GM21576 (cell line): Measurements from ENCODE around the gene NOS3.
"Not testable (repeated sequence)": the region's sequence is repeated elsewhere in the genome, so short reads cannot be mapped to it uniquely, and the experiment has no call there.

ENCODE experiments used
- ATAC-seq: cut with Tn5 transposase; IDR thresholded peaks from one replicate; pipeline ENCODE4 v1.9.1; 2021; ENCODE audit warnings: mild to moderate bottlenecking, moderate library complexity; ENCODE audit not compliant: unreplicated experiment

The NOS3 gene

GRCh38 chr7:150997817-150998216, 7.0 kb downstream of the NOS3 start:
- ATAC-seq = no peak

- ATAC-seq = no peak
These were observed 7.5 kb downstream of the NOS3 start for GRCh38 chr7:150998341-150998740.

GRCh38 chr7:150999001-150999400, 8.2 kb downstream of the NOS3 start:
- no peak for ATAC-seq

- no peak for ATAC-seq
These were observed 8.8 kb downstream of the NOS3 start for GRCh38 chr7:150999497-151000230.

- no peak for ATAC-seq
These were observed 10.2 kb downstream of the NOS3 start for GRCh38 chr7:151000897-151001495.

GRCh38 chr7:151001546-151001945, 10.7 kb downstream of the NOS3 start:
- no peak for ATAC-seq

GRCh38 chr7:151003572-151003971, 12.8 kb downstream of the NOS3 start:
- no peak for ATAC-seq

- ATAC-seq = no peak
These were observed 14.7 kb downstream of the NOS3 start for GRCh38 chr7:151005566-151005965.

- ATAC-seq = no peak
These were observed 15.9 kb downstream of the NOS3 start for GRCh38 chr7:151006590-151007300.

GRCh38 chr7:151007469-151007898, 16.7 kb downstream of the NOS3 start:
- ATAC-seq = no peak

- ATAC-seq = no peak
These were observed 17.3 kb downstream of the NOS3 start for GRCh38 chr7:151008143-151008510.

- ATAC-seq = no peak
These were observed 17.9 kb downstream of the NOS3 start for GRCh38 chr7:151008511-151009323.

- no peak for ATAC-seq
These were observed 18.7 kb downstream of the NOS3 start for GRCh38 chr7:151009327-151010036.

- ATAC-seq = no peak
These were observed 19.2 kb downstream of the NOS3 start for GRCh38 chr7:151010037-151010306.

GRCh38 chr7:151010307-151011096, 19.7 kb downstream of the NOS3 start:
- no peak for ATAC-seq

- ATAC-seq = no peak
These were observed 20.2 kb downstream of the NOS3 start for GRCh38 chr7:151011097-151011409.

GRCh38 chr7:151011616-151012015, 20.8 kb downstream of the NOS3 start:
- not testable (repeated sequence) for ATAC-seq

GRCh38 chr7:151012031-151012692, 21.3 kb downstream of the NOS3 start:
- ATAC-seq = no peak

GRCh38 chr7:151012911-151013347, 22.1 kb downstream of the NOS3 start:
- ATAC-seq = no peak

GRCh38 chr7:151013356-151013732, 22.5 kb downstream of the NOS3 start:
- no peak for ATAC-seq
